ENCODE results near the gene NEDD8.

GRCh38 chr14:24255438-24255837 is 23.3 kb upstream of the NEDD8 start:
- no peak for TF ChIP-seq POLR2A (IDR thresholded peaks at IDR 0.05)
- TF ChIP-seq, protein P1, sequence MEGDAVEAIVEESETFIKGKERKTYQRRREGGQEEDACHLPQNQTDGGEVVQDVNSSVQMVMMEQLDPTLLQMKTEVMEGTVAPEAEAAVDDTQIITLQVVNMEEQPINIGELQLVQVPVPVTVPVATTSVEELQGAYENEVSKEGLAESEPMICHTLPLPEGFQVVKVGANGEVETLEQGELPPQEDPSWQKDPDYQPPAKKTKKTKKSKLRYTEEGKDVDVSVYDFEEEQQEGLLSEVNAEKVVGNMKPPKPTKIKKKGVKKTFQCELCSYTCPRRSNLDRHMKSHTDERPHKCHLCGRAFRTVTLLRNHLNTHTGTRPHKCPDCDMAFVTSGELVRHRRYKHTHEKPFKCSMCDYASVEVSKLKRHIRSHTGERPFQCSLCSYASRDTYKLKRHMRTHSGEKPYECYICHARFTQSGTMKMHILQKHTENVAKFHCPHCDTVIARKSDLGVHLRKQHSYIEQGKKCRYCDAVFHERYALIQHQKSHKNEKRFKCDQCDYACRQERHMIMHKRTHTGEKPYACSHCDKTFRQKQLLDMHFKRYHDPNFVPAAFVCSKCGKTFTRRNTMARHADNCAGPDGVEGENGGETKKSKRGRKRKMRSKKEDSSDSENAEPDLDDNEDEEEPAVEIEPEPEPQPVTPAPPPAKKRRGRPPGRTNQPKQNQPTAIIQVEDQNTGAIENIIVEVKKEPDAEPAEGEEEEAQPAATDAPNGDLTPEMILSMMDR (IDR thresholded peaks at IDR 0.05 in 4 of 5, conservative IDR thresholded peaks at IDR 0.05 in 1 of 5), result no peak

All from gastrocnemius medialis (tissue), 4 donors.